NT2/D1 (cell line): ENCODE measurements around the gene GPR15LG.

Source experiments
- SUZ12 ChIP-seq: IDR thresholded peaks from 2 replicates; pipeline ENCODE4 v1.6.1; 2011; ENCODE audit not compliant: insufficient read length, insufficient read depth; ENCODE audit errors: extremely low read depth
- YY1 ChIP-seq: IDR thresholded peaks from 2 replicates; pipeline ENCODE4 v1.6.1; 2011; ENCODE audit not compliant: insufficient read length, insufficient read depth
- ZNF274 ChIP-seq: IDR thresholded peaks from 2 replicates; pipeline ENCODE4 v1.6.1; 2011; ENCODE audit warnings: mild to moderate bottlenecking, low read depth, low read length

DNA sequence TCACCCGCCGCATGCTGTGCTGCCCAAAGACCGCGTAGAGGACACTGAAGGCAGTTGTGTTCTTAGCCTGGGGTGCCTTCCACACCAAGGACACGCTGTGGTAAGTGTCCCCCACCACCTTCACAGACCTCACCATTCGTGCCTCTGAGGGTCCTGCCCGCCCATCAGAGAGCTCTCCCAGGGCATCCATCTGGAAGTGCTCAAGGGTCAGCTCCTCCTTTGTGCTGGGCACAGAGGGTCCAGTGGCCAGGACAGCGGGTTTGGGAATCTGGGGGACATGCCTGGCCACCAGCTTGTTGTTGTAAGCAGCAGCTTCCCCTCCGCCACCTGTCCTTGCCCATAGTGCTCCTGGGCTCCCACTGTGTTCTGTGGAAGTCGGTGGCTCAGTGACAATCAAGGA, 58.8 kb downstream of the GPR15LG start:
- TF ChIP-seq ZNF274 = no peak
- TF ChIP-seq SUZ12 = no peak
- TF ChIP-seq YY1 = no peak
